ENCODE data around the gene ARHGAP12.

DNA sequence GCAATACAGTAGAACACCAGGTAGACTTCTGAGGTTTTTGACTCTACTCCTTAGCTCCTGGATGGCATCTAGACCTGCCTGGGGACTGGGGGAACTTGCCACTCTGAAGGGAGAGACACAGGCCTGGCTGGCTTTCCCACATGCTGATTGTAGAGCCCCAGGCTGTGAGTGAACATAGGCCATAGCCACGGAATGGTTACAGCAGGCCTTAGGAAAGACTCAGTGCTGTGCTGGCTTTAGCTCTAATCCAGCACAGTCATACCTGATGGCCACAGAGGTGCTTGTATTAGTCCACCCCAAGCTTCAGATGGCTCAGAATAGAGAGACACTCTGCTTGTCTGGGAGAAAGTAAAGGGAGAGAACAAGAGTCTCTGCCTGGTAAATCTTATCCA is 35.0 kb upstream of the ARHGAP12 start:
- TF ChIP-seq ZBTB20 (tag by site-specific recombination; IDR thresholded peaks at IDR 0.05): no peak
- TF ChIP-seq ZNF223 (tag by site-specific recombination; IDR thresholded peaks at IDR 0.05): no peak
